ENCODE measurements around the gene BRSK1.
A peak's percentile ranks its signal among the peaks of the same experiment; 100 is the strongest.

BRSK1 gene

DNA sequence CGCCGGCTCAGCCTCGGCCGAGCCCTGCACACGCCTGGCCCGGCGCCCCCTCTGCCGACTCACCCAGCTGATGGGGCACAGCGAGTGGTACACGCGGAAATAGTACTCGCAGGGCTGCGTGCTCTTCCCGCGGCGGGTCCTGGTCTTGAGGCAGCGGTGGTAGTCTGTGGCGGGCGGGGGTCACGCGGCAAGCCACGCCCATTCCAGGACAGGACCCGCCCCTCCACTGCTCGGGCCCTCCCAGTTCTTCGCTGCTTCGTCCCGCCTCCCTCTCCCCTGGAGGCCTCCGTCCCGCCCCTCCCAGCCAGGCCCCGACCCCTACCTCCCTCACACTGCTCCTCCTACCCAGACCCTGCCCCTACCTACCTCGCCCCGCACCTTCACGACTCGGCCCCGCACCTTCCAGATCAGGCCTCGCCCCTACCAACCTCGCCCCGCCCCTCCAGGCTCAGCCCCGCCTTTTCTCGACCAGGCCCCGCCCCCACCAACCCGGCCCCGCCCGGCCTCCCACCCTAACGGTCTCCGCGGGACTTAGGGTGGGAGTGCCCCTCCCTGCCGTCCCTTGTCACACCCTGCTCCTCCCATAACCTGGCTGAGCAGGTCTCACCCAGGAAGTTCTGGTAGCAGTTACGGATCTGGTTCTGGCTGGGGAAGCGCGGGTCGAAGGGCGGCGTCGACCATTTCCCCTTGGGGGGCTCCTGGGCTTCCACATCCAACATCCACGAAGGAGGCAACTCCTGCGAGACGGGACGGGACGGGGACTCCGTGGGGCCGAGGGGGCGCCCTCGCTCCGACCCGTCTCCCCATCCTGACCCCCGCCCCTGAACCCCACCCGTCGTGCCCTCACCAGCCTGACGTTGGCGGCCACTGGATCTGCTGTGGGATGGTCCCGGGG, 70.3 kb downstream of the BRSK1 start:
- peak; percentile 68 to 81 (median 75) for DNase-seq

DNA sequence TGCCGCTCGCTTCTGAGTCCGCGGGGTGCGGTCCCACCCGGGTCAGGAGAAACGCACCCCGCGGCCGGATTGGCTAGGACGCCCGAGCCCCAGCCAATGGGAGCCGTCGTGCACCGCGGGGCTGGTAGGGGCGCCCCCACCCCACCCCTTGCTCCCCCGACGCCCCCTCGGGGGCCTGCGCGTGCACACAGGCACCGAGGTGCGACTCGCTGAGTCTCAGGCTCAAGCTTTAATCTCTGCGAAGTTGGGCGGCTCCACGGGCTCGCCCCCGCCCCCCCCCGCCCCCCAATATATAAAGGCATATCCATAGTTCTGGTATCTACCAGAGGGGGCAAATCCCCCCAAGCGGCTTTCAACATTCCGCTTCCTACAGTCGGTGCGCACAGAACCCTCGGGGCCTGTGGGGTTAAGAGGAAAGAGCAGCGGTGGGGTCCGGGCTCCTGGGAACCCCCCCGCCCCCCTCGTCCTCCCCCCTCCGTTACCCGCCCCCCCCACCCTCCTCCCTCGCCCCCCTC, 71.0 kb downstream of the BRSK1 start, which contains the start of gene COX6B2:
TSS of gene COX6B2 (minus strand) at position 22 of the 515 bp plus-strand sequence. CDS start 198 bp downstream, outside the sequence.
- DNase-seq = no peak

DNA sequence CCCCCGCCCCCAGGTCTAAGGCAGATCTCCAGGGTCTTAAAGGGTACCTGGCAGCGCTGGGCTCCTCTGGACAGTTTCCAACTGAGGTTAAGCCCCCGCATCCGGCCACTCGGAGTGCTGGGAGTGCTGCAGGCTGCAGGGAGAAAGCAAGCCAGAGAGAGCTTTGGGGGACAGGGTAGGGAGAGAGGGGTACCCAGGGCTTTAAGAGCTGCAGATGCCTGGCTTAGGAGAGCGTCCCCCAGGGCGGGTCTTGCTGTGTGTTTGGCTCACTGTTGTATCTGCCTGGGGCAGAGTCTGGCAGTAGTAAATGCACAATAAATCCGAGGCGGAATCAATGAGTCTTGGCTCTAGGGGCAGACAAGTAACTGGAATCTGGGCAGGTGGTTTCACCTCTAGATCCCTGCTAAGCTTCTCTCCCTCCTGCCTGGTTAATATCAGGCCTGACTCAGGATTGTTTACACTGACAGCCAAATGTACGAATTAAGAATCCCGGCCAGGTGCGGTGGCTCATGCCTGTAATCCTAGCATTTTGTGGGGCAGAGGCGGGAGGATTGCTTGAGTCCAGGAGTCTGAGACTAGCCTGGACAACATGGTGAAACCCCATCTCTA, 71.5 kb downstream of the BRSK1 start:
- DNase-seq = no peak

DNA sequence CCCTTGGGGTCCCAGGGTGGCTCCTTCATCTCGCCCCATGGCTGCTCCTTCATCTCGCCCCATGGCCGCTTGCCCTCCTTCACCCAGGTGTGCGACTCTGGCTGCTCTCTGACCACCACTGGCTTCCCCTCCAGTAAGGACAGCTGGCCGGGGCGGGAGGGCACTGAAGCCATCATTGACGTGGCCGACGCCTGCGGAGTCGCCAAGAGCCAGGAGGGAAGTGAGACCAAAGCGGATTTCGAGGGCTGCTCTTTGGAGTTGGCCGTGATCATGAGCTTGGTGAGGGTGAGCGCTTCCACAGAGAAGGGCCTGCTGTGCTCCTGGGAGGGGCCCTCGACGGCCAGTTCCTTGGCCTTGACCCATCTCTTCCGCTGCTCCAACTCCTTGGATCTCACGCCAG, 74.7 kb downstream of the BRSK1 start:
- no peak for DNase-seq

DNA sequence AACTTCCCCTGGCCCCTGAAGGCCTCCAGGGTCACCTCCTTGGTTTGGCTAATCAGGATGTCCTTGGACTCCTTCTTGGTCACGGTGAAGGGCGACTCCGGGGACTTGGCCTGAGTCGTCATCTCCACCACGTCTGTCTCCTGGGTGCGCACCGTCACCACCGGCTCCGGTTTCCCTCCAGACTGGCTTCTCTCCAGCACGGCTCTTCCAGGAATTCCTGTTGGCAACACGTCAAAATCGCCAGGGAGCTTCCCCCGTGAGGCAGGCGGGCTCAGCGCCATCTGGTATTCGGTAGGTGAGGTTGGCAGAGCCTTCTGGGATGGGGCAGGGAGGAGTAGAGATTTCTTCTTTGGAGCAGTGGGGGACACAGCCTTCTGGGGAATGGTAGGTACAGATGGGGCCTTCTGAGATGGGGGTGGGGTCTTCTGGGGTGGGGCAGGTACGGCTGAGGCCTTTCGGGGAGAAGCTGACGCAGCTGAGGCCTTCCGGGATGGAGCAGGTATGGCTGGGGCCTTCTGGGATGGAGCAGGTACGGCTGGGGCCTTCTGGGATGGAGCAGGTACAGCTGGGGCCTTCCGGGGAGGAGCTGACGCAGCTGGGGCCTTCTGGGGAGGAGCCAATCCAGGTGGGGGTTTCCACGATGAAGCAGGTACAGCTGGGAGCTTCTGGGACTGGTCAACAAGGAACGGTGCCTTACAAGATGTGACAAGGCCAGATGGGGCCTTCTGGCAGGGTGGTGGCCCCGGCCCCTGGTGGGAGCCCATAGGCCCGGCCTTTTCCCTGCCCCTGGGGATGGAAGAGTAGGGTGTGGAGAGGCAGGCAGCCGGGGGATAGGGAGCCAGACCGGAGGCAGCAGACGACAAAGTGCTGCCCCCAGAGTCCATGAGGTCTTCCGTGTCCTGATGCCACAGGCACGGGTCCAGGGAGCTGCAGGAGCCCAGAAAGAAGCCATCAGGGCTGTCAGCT, 75.4 kb downstream of the BRSK1 start:
- no peak for DNase-seq

DNA sequence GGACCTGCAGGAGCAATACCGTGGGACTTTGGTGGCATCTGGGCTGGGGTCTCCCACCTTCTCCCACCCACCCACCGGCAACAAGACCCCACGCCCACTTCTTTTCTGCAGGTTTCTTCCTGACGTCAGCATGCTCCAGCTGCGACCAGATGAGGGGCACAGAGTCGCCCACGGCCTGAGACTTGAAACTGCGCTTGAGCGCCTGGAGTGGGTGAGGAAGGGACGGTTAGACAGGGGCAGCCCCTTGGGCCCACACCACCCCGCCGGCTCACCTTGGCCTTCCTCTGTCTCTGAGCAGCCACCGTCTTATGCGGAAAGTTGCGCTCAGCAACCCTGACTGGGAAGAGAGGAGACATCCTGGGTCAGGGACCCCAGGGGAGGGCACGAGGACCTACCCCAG, 77.1 kb downstream of the BRSK1 start:
- DNase-seq = no peak
